ENCODE results near the gene SLC9A8.

DNA sequence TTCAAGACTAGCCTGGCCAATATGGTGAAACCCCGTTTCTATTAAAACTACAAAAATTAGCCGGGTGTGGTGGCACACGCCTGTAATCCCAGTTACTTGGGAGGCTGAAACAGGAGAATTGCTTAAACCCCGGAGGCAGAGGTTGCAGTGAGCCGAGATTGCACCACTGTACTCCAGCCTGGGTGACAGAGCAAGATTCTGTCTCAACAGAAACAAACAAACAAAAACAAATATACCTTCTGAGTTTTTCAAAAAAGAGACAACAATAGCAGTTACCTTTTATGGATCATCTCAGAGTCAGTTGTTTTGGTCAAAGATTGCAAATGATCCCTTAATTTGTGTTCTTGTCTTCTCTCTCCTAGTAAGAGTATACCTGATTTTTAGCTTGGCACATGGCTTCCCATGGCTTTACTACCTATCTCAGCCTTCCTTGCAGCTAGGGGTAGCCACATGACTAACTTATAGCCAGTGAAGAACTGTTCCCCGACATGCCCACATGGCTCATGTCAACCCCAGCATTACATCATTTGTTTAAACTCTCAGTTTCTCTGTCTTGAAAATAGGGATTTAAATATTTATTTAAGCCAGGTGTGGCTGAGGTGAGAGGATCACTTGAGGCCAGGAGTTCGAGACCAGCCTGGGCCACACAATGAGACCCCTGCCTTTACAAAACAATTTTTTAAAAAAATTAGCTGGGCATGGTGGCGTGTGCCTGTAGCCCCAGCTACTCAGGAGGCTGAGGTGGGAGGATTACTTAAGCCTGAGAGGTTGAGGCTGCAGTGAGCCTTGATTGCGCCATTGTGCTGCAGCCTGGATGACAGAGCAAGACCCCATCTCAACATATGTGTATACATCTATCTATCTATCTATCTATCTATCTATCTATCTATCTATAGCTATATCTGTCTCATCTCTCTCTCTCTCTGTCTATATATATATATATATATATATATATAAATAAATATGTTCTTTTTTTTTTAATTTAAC, 25.0 kb upstream of the SLC9A8 start:
- TF ChIP-seq, protein P1, sequence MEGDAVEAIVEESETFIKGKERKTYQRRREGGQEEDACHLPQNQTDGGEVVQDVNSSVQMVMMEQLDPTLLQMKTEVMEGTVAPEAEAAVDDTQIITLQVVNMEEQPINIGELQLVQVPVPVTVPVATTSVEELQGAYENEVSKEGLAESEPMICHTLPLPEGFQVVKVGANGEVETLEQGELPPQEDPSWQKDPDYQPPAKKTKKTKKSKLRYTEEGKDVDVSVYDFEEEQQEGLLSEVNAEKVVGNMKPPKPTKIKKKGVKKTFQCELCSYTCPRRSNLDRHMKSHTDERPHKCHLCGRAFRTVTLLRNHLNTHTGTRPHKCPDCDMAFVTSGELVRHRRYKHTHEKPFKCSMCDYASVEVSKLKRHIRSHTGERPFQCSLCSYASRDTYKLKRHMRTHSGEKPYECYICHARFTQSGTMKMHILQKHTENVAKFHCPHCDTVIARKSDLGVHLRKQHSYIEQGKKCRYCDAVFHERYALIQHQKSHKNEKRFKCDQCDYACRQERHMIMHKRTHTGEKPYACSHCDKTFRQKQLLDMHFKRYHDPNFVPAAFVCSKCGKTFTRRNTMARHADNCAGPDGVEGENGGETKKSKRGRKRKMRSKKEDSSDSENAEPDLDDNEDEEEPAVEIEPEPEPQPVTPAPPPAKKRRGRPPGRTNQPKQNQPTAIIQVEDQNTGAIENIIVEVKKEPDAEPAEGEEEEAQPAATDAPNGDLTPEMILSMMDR (IDR thresholded peaks at IDR 0.05) = no peak
- TF ChIP-seq ZFX (IDR thresholded peaks at IDR 0.05; ENCODE audit: borderline replicate concordance) = no peak
